ENCODE data around the gene LGI4.
A peak's percentile ranks its signal among the peaks of the same experiment; 100 is the strongest.

LGI4 gene

GRCh38 chr19:35141837-35142605, 7.2 kb upstream of the LGI4 start:
- Histone ChIP-seq H3K79me2 (ENCODE audit: insufficient read depth, low read length) (no peaks in the 10 kb centered on the region), H3F3A (ENCODE audit: low read depth) (no peaks in the 10 kb centered on the region), H3K27me3 (ENCODE audit: insufficient read depth, low read length, poor library complexity, severe bottlenecking) (no peaks in the 10 kb centered on the region), H3K9me2 (replicated peaks; ENCODE audit: low read depth, low read length) (no peaks in the 10 kb centered on the region), H3K9ac (ENCODE audit: low read depth, low read length, poor library complexity, severe bottlenecking) (no peak overlapping the region), H4K20me1 (ENCODE audit: insufficient read depth, low read length, poor library complexity, severe bottlenecking) (no peaks in the 10 kb centered on the region), H3K9me3 (ENCODE audit: insufficient read depth, low read depth, low read length) (no peaks in the 10 kb centered on the region), H3K4me2 (ENCODE audit: low read depth, low read length, poor library complexity, severe bottlenecking) (peak overlapping the region; percentile 62), H3K4me1 (ENCODE audit: insufficient read depth, low read length, poor library complexity, severe bottlenecking) (peaks cover 9% of the 10 kb centered on the region), H3K4me3 (ENCODE audit: low read length, poor library complexity, severe bottlenecking) (peak overlapping the region; percentile 50), H3K36me3 (ENCODE audit: insufficient read depth, low read length) (no peaks in the 10 kb centered on the region), H2AFZ (ENCODE audit: low read length) (peak overlapping the region; percentile 58; the same call in 1 of the 2 replicates)
- TF ChIP-seq EZH2phosphoT487 (IDR thresholded peaks at IDR 0.05; ENCODE audit: borderline replicate concordance) (no peak), CTCF (conservative IDR thresholded peaks at IDR 0.05; ENCODE audit: low read length) (no peak)

- H3K36me3 ChIP-seq (ENCODE audit: insufficient read depth, low read length): no peaks in the 10 kb centered on the region
- TF ChIP-seq EZH2phosphoT487 (IDR thresholded peaks at IDR 0.05; ENCODE audit: borderline replicate concordance) (no peak), CTCF (conservative IDR thresholded peaks at IDR 0.05; ENCODE audit: low read length) (peak; percentile 57)
- H3K4me1 ChIP-seq (ENCODE audit: insufficient read depth, low read length, poor library complexity, severe bottlenecking): peaks cover 9% of the 10 kb centered on the region
- H3K79me2 ChIP-seq (ENCODE audit: insufficient read depth, low read length): no peaks in the 10 kb centered on the region
- no peaks in the 10 kb centered on the region for H3K27me3 ChIP-seq (ENCODE audit: insufficient read depth, low read length, poor library complexity, severe bottlenecking)
- H3K9me2 ChIP-seq (replicated peaks; ENCODE audit: low read depth, low read length): no peaks in the 10 kb centered on the region
- no peaks in the 10 kb centered on the region for H3F3A ChIP-seq (ENCODE audit: low read depth)
- no peak overlapping the region for H3K4me3 ChIP-seq (ENCODE audit: low read length, poor library complexity, severe bottlenecking)
- H3K4me2 ChIP-seq (ENCODE audit: low read depth, low read length, poor library complexity, severe bottlenecking): peak overlapping the region; percentile 58
- H4K20me1 ChIP-seq (ENCODE audit: insufficient read depth, low read length, poor library complexity, severe bottlenecking): no peaks in the 10 kb centered on the region
- H3K9ac ChIP-seq (ENCODE audit: low read depth, low read length, poor library complexity, severe bottlenecking): no peak overlapping the region
- H3K9me3 ChIP-seq (ENCODE audit: insufficient read depth, low read depth, low read length): no peaks in the 10 kb centered on the region
- H2AFZ ChIP-seq (ENCODE audit: low read length): no peak overlapping the region
These were observed 6.3 kb upstream of the LGI4 start for GRCh38 chr19:35140962-35141836.

- Histone ChIP-seq H3K9ac (ENCODE audit: low read depth, low read length, poor library complexity, severe bottlenecking) (no peak overlapping the region), H3K9me2 (replicated peaks; ENCODE audit: low read depth, low read length) (no peaks in the 10 kb centered on the region)
These were observed 5.5 kb upstream of the LGI4 start for GRCh38 chr19:35140207-35140961.

More at GRCh38 chr19:35140207-35140961, 5.5 kb upstream of the LGI4 start:
- Histone ChIP-seq H3K4me3 (ENCODE audit: low read length, poor library complexity, severe bottlenecking) (no peak overlapping the region), H3K36me3 (ENCODE audit: insufficient read depth, low read length) (no peaks in the 10 kb centered on the region), H3F3A (ENCODE audit: low read depth) (no peaks in the 10 kb centered on the region), H3K4me2 (ENCODE audit: low read depth, low read length, poor library complexity, severe bottlenecking) (no peak overlapping the region), H2AFZ (ENCODE audit: low read length) (no peak overlapping the region), H3K27me3 (ENCODE audit: insufficient read depth, low read length, poor library complexity, severe bottlenecking) (no peaks in the 10 kb centered on the region), H3K4me1 (ENCODE audit: insufficient read depth, low read length, poor library complexity, severe bottlenecking) (peaks cover 9% of the 10 kb centered on the region), H3K79me2 (ENCODE audit: insufficient read depth, low read length) (no peaks in the 10 kb centered on the region), H3K9me3 (ENCODE audit: insufficient read depth, low read depth, low read length) (no peaks in the 10 kb centered on the region), H4K20me1 (ENCODE audit: insufficient read depth, low read length, poor library complexity, severe bottlenecking) (no peaks in the 10 kb centered on the region)
- TF ChIP-seq CTCF (conservative IDR thresholded peaks at IDR 0.05; ENCODE audit: low read length) (no peak), EZH2phosphoT487 (IDR thresholded peaks at IDR 0.05; ENCODE audit: borderline replicate concordance) (no peak)
